Measurements from ENCODE around the gene CHCHD2. TPM values are rescaled to one million over a fixed set of nuclear protein-coding genes. Genes with fewer than 3 reads are reported as not detected.
"Not testable (repeated sequence)": the region's sequence is repeated elsewhere in the genome, so short reads cannot be mapped to it uniquely, and the experiment has no call there.

The CHCHD2 gene, protein sequence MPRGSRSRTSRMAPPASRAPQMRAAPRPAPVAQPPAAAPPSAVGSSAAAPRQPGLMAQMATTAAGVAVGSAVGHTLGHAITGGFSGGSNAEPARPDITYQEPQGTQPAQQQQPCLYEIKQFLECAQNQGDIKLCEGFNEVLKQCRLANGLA
- 100 to 1,000 TPM; 454 to 534 TPM for total RNA-seq

DNA sequence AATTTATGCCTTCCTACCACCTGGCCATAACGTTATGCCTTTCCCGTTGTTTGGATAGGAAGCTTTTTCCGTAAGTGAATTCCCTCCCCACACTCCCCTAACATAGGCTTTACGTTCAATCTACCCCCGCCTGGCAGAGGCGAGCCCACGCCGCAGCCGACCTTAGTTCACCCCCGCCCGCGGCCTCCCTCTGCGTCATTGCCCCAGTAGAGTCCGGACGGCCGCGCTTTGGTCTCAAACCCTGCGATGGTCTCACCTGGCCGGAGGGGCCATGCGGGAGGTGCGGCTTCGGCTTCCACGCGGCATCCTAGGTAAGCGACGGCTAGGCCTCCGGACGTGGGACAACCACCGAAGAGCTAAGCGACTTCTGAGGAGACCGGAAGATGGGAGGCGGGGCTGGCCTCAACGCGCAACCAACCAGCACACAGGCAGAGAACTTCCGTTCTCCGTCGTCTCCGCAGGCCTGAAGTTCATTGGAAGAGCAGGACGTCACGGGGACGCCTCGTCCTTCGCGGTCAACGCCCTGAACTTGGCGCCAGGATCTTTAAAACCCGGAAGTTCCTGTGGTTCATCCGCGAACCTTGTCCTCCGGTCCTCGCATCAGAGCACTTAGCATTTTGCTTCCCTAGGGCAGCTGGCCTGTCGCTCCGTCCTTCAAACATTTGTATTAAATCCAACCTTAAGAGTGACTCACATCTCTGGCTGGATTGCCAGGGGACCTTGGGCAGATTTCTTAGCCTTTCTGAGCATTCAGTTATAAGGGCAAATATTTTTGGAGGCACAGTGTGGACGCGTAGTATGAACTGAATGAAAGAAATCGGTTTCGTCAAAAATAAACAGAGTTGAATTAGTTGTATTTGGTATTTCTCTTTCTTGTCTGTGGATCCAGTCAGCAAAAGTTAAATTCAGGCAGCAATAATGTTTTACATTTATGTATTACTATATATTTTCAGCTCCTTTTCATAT lies at the start of gene CHCHD2:
Gene CHCHD2 (minus strand): TSS at position 369 of the 966 bp plus-strand sequence. CDS start 63 bp downstream, at position 306.
- H3K36me3 Mint-ChIP-seq: peaks cover 32% of the 10 kb centered on the region
- no peaks in the 10 kb centered on the region for H3K27me3 Mint-ChIP-seq
- peaks cover 4% of the 10 kb centered on the region for H3K9me3 Mint-ChIP-seq (ENCODE audit: low read depth)
- H3K4me1 Mint-ChIP-seq: peaks cover 33% of the 10 kb centered on the region
- peak within 1 kb of the TSS; percentile 99 for H3K27ac Mint-ChIP-seq
- DNase-seq (peak; percentile 97), ATAC-seq (peak; percentile 99)
- CTCF ChIA-PET: interaction anchor here (0.9 to 2.3 kb wide), 5 partner anchors 32 to 465 kb away, joined by 3 to 11 read pairs (median 3); partner anchors contain the start of genes CCT6A, PSPH and SUMF2
- peak within 1 kb of the TSS; percentile 97 for H3K4me3 Mint-ChIP-seq

DNA sequence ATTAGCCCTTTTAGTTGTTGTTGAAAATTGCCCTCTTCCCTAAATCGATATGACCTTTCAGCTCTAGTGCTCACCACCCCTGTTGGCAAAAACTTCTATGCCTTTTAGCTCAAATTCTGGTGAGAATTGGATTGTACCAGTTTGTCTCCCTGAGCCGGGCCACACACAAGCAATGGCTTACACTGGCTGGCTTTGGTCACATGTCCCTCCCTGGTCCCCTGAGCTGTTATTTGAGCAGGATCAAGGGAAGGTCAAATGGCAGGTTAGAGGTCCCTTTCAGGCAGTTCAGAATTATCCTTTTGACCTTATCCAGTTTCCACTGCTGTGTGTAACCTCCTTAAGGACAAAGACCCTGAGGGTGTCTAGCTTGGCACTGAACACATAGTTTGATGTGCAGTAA lies 24.8 kb upstream of the CHCHD2 start:
- CTCF ChIA-PET; H3K4me3 Mint-ChIP-seq; H3K36me3 Mint-ChIP-seq; H3K27me3 Mint-ChIP-seq; H3K9me3 Mint-ChIP-seq (ENCODE audit: low read depth); H3K4me1 Mint-ChIP-seq; ATAC-seq; DNase-seq; H3K27ac Mint-ChIP-seq: not testable (repeated sequence)

DNA sequence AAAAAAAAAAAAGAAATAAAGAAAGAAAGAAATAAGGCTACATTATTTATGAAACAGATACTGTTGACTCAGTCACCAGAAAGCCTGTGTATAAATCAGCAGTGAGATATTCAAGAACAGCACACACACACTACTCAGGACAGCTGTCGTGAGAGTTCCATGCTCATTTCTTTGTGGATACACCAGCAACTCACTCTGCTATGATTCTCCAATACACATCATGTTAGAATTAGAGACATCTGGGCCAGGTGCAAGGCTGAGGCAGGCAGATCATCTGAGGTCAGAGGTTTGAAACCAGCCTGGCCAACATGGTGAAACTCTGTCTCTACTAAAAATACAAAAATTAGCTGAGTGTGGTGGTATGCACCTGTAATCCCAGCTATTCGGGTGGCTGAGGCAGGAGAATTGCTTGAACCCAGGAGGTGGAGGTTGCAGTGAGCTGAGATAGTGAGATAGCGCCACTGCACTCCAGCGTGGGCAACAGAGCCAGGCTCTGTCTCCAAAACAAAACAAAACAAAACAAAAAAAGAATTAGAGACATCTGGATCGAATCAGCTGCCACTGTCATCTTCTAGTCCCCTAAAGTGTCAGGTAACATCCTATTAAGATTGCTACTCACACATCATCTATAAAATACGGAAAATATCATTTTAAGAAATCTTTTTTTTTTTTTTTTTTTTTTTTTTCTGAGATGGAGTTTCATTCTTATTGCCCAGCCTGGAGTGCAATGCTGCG lies 21.1 kb upstream of the CHCHD2 start:
- no peaks in the 10 kb centered on the region for H3K27me3 Mint-ChIP-seq
- H3K9me3 Mint-ChIP-seq (ENCODE audit: low read depth): peaks cover 2% of the 10 kb centered on the region
- no peak for DNase-seq
- no peaks in the 10 kb centered on the region for H3K4me1 Mint-ChIP-seq
- no peak overlapping the region for H3K4me3 Mint-ChIP-seq
- CTCF ChIA-PET: no interaction called here
- ATAC-seq: no peak
- H3K36me3 Mint-ChIP-seq: no peaks in the 10 kb centered on the region
- no peak overlapping the region for H3K27ac Mint-ChIP-seq

DNA sequence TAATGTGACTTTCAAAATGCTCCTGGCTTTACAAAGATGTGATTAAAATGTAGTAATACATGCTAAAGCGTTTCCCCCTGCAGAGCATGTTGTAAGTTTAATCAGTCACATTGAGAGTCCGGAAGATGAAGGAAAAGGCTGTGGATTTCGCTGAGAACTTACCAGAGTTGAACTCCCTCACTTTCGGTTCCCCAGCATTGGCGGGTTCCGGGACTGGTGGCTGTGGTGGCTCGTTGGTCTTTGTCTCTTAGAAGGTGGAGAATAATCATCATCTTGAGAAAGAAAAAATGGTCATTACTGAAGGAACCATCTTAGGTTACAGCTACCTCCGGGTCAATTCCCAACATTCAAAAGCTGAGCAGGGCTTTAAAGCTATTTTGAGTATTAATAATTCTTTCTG lies 19.6 kb upstream of the CHCHD2 start:
- Mint-ChIP-seq H3K36me3 (no peaks in the 10 kb centered on the region), H3K9me3 (ENCODE audit: low read depth) (peaks cover 2% of the 10 kb centered on the region), H3K27ac (no peak overlapping the region), H3K27me3 (no peaks in the 10 kb centered on the region), H3K4me1 (no peaks in the 10 kb centered on the region), H3K4me3 (no peak overlapping the region)
- no peak for DNase-seq
- ATAC-seq: no peak
- CTCF ChIA-PET: no interaction called here

DNA sequence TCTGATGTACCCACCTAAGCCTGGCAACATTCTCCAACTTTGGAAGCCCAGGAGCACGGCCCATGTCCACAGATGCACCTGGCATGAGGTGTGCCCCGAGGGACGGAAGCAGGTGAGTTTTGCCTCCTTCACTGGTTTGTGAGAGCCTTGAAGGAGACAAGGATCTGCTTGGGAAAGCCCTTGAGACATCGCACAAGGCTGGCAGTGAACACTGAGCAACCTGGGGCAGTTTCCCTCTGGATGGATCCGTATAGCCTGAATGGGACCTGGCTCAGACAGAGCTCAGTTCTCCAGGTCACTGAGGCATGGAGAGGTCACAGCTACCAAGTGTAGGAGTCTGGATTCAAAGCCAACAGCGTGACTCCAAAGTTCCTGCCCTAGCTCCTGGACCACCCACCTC lies 18.7 kb upstream of the CHCHD2 start:
- H3K4me3 Mint-ChIP-seq: no peak overlapping the region
- no peaks in the 10 kb centered on the region for H3K4me1 Mint-ChIP-seq
- peaks cover 2% of the 10 kb centered on the region for H3K9me3 Mint-ChIP-seq (ENCODE audit: low read depth)
- no peaks in the 10 kb centered on the region for H3K36me3 Mint-ChIP-seq
- no peak overlapping the region for H3K27ac Mint-ChIP-seq
- DNase-seq (no peak), ATAC-seq (no peak)
- no peaks in the 10 kb centered on the region for H3K27me3 Mint-ChIP-seq
- CTCF ChIA-PET: no interaction called here

DNA sequence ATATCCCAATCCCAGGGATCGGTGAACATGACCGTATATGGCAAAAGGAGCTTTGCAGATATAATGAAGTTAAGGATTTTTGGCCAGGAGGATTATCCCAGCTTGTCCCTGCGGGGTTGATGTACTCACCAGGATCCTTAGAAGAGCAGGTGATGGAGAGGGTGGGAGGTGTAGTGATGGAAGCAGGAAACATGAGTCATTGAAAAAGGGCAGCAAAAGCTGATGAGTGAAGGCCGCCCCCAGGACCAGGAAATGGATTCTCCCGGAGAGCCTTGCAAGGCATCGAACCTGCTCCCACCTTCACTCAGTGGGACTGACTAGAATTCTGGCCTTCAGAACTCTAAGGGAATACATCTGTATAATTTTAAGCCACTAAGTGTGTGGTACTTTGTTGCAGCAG lies 15.2 kb upstream of the CHCHD2 start:
- Mint-ChIP-seq H3K9me3 (ENCODE audit: low read depth) (no peaks in the 10 kb centered on the region), H3K4me3 (no peak overlapping the region), H3K27ac (no peak overlapping the region), H3K4me1 (no peaks in the 10 kb centered on the region), H3K36me3 (no peaks in the 10 kb centered on the region), H3K27me3 (peaks cover 15% of the 10 kb centered on the region)
- ATAC-seq: no peak
- DNase-seq: no peak
- CTCF ChIA-PET: no interaction called here

DNA sequence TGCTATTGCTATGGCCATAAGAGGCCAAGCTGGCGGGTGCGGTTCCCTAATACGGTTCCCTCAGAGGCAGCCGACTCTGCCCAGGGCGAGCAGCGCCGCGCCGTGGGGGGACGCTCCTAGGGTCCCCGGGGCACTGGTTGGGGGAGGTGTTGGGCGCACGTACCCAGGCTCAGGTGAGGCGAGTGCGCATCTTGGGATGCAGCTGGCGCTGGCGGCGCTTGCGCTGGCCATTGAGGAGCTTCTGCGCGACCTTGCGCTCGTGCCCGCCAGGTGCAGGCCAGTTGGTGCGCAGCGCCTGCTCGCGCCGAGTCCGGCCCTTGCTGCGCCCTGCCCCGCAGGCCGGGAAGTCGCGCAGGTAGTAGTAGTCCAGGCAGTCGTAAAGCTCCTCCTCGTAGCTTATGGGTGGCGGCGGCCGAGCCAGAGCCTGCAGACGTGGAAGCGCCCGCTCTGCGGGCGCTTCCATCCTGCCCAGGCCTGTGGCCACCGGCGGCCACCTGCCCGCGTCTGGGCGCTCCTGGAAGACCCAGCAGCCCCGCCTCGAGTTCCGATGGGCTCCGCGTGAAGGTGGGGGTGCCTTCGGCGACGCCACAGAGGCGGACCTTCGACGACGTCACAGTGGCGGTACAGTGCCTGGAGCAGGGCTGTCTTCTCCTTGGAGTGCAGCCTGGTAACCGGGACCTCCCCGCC lies 9.7 kb upstream of the CHCHD2 start, which contains the start of gene NUPR2:
Gene NUPR2 (minus strand): TSS at position 566 of the 687 bp plus-strand sequence. CDS start 103 bp downstream, at position 463.
- H3K36me3 Mint-ChIP-seq: no peaks in the 10 kb centered on the region
- no peak for ATAC-seq
- no peak within 1 kb of the TSS for H3K27ac Mint-ChIP-seq
- CTCF ChIA-PET: interaction anchor here (1.4 kb wide), 1 partner anchor 82 kb away, joined by 3 read pairs; no protein-coding TSS in a partner anchor
- DNase-seq: no peak
- no peaks in the 10 kb centered on the region for H3K9me3 Mint-ChIP-seq (ENCODE audit: low read depth)
- peaks cover 18% of the 10 kb centered on the region for H3K27me3 Mint-ChIP-seq
- no peaks in the 10 kb centered on the region for H3K4me1 Mint-ChIP-seq
- H3K4me3 Mint-ChIP-seq: no peak within 1 kb of the TSS

DNA sequence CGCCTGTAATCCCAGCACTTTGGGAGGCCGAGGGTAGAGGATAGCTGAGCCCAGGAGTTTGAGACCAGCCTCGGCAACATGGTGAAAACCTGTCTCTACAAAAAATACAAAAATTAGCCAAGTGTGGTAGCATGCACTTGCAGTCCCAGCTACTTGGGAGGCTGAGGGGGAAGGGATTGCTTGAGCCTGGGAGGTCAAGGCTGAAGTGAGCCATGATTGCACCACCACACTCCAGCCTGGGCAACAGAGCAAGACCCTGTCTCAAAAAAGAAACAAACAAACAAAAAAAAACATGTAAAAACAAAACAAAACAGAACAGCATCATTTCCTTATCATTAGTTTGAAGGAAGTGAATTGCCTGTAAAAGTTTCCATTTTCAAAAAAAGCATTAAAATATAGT lies 6.0 kb upstream of the CHCHD2 start:
- CTCF ChIA-PET, H3K27me3 Mint-ChIP-seq, H3K4me3 Mint-ChIP-seq: not testable (repeated sequence)

DNA sequence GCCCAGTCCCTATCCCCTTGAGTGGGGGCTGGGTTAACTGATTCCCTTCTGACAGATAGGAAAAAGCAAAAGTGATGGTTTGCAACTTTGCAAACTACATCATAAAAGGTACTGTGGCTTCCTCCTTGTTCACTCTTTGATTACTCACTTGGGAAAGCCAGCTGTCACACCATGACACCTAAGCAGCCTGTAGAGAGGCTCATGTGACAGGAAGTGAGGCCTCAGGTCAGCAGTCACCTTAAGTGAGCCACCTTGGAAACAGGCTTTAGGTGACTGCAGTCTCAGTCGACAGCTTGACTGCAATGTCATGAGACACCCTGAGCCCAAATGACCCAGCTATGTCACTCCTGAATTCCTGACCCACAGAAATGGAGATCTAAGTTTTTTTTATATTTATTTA lies 4.3 kb upstream of the CHCHD2 start:
- no peak for ATAC-seq
- H3K4me3 Mint-ChIP-seq: no peak overlapping the region
- peaks cover 4% of the 10 kb centered on the region for H3K9me3 Mint-ChIP-seq (ENCODE audit: low read depth)
- CTCF ChIA-PET: no interaction called here
- H3K27ac Mint-ChIP-seq: no peak overlapping the region
- peak; percentile 43 for DNase-seq
- peaks cover 11% of the 10 kb centered on the region for H3K36me3 Mint-ChIP-seq
- peaks cover 2% of the 10 kb centered on the region for H3K27me3 Mint-ChIP-seq
- H3K4me1 Mint-ChIP-seq: peaks cover 19% of the 10 kb centered on the region

More for the DNA sequence above, 6.0 kb upstream of the CHCHD2 start:
- H3K27ac Mint-ChIP-seq; ATAC-seq; H3K36me3 Mint-ChIP-seq; H3K9me3 Mint-ChIP-seq (ENCODE audit: low read depth); DNase-seq: not testable (repeated sequence)
- peaks cover 11% of the 10 kb centered on the region for H3K4me1 Mint-ChIP-seq

DNA sequence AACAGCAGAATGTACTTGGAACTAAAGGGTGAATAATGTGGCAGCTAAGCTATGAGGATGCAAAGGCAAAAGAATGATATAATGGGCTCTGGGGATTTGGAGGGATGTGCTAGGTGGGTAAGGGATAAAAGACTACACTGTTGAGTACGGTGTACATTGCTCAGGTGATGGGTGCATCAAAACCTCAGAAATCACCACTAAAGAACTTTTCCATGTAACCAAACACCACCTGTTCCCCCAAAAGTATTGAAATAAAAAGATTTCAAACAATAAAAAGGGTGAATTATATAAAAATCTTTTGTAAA lies 1.6 kb upstream of the CHCHD2 start:
- Mint-ChIP-seq H3K9me3 (ENCODE audit: low read depth) (peaks cover 4% of the 10 kb centered on the region), H3K4me3 (no peak overlapping the region), H3K27me3 (no peaks in the 10 kb centered on the region), H3K27ac (no peak overlapping the region), H3K36me3 (peaks cover 27% of the 10 kb centered on the region), H3K4me1 (peaks cover 30% of the 10 kb centered on the region)
- DNase-seq: no peak
- ATAC-seq: no peak
- CTCF ChIA-PET: no interaction called here

DNA sequence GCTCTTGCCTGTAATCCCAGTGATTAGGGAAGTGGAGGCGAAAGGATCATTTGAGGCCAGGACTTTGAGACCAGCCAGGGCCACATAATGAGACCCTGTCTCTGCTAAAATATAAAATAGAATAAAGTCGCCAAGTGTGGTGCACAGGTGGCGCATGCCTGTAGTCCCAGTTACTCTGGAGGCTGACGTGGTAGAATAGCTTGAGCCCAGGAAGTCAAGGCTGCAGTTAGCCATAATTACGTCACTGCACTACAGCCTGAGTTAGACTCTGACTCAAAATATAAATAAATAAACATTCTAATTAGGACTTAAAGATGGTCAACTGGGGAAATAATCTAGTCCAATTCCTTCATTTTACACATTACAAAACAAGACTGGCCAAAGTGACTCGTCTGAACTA lies 768 bp downstream of the CHCHD2 start:
- ATAC-seq (peak; percentile 21), DNase-seq (peak; percentile 62)
- Mint-ChIP-seq H3K27ac (peak overlapping the region; percentile 99), H3K4me1 (peaks cover 30% of the 10 kb centered on the region), H3K27me3 (no peaks in the 10 kb centered on the region), H3K36me3 (peaks cover 39% of the 10 kb centered on the region), H3K4me3 (peak overlapping the region; percentile 97), H3K9me3 (ENCODE audit: low read depth) (peaks cover 4% of the 10 kb centered on the region)
- CTCF ChIA-PET: interaction anchor here (1.2 to 2.3 kb wide), 4 partner anchors 31 to 464 kb away, joined by 3 to 11 read pairs (median 6); partner anchors contain the start of gene SUMF2

DNA sequence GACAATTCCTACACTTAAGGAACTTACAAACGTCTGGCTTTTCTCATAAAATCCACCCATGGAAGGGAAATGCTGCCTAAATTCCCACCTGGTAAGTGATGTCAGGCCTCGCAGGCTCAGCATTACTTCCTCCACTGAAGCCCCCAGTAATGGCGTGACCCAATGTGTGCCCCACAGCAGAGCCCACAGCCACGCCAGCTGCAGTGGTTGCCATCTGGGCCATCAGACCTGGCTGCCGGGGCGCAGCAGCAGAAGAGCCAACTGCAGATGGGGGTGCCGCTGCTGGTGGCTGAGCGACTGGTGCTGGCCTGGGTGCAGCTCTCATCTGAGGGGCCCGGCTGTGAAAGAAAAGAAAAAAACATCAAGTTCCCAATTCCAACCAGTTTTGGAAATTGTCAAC lies 2.1 kb downstream of the CHCHD2 start:
- CTCF ChIA-PET: interaction anchor here (2.0 kb wide), 1 partner anchor 30 kb away, joined by 6 read pairs; no protein-coding TSS in a partner anchor
- H3K27me3 Mint-ChIP-seq; H3K4me3 Mint-ChIP-seq; DNase-seq; ATAC-seq; H3K27ac Mint-ChIP-seq; H3K9me3 Mint-ChIP-seq (ENCODE audit: low read depth): not testable (repeated sequence)
- Mint-ChIP-seq H3K4me1 (peaks cover 29% of the 10 kb centered on the region), H3K36me3 (peaks cover 48% of the 10 kb centered on the region)

DNA sequence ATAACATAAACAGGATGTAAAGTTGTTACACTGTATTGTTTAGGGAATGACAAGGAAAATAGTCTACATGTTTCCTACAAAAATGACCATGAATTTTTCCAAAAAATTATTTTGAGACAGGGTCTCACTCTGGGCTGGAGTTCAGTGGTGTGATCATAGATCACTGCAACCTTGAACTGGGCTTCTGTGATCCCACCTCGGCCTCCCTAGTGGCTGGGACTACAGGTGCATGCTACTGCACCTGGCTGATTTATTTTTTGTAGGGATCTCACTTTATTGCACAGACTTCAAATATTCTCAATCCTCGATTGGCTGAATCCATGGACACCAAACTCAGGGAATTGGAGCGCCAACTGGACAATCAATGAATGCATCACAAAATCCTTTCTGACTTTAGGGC lies 6.6 kb downstream of the CHCHD2 start:
- Mint-ChIP-seq H3K9me3 (ENCODE audit: low read depth) (no peaks in the 10 kb centered on the region), H3K4me3 (no peak overlapping the region), H3K4me1 (peaks cover 13% of the 10 kb centered on the region), H3K27me3 (no peaks in the 10 kb centered on the region), H3K27ac (no peak overlapping the region), H3K36me3 (peaks cover 37% of the 10 kb centered on the region)
- no peak for DNase-seq
- ATAC-seq: no peak
- CTCF ChIA-PET: no interaction called here
